ENCODE data around the gene BTBD6. TPM values are rescaled to one million over a fixed set of nuclear protein-coding genes. Genes with fewer than 3 reads are reported as not detected.

BTBD6 gene
- total RNA-seq (2014; rRNA removed; shearing (Covaris generic)) = 15.3 and 16.2 TPM in 2 replicates
- polyA plus RNA-seq (2014; cell fraction: nucleus; rRNA removed) = 37.4 and 44.5 TPM in 2 replicates

- peak; percentile 76 for DNase-seq (ENCODE audit: extremely low read depth, low read depth)
Measured at GRCh38 chr14:105248368-105249181, at the start of gene BTBD6. Gene BTBD6 (plus strand): TSS chr14:105248533. CDS start chr14:105248712, 179 bp downstream.

GRCh38 chr14:105198588-105198987 lies 49.7 kb upstream of the BTBD6 start:
- DNase-seq (ENCODE audit: extremely low read depth, low read depth) = no peak

- no peak for DNase-seq (ENCODE audit: extremely low read depth, low read depth)
Measured at GRCh38 chr14:105199093-105199492, 49.2 kb upstream of the BTBD6 start.

GRCh38 chr14:105200074-105200473 lies 48.3 kb upstream of the BTBD6 start:
- DNase-seq (ENCODE audit: extremely low read depth, low read depth) = no peak

- DNase-seq (ENCODE audit: extremely low read depth, low read depth) = no peak
Measured at GRCh38 chr14:105200641-105201040, 47.7 kb upstream of the BTBD6 start.

GRCh38 chr14:105201156-105201924 lies 47.0 kb upstream of the BTBD6 start:
- DNase-seq (ENCODE audit: extremely low read depth, low read depth) = no peak

GRCh38 chr14:105201925-105202513 lies 46.3 kb upstream of the BTBD6 start:
- DNase-seq (ENCODE audit: extremely low read depth, low read depth) = no peak

GRCh38 chr14:105203057-105203531 lies 45.2 kb upstream of the BTBD6 start:
- DNase-seq (ENCODE audit: extremely low read depth, low read depth) = peak; percentile 54

- DNase-seq (ENCODE audit: extremely low read depth, low read depth) = no peak
Measured at GRCh38 chr14:105203701-105204100, 44.6 kb upstream of the BTBD6 start.

- no peak for DNase-seq (ENCODE audit: extremely low read depth, low read depth)
Measured at GRCh38 chr14:105204206-105204930, 44.0 kb upstream of the BTBD6 start.

- DNase-seq (ENCODE audit: extremely low read depth, low read depth) = no peak
Measured at GRCh38 chr14:105204931-105205672, 43.2 kb upstream of the BTBD6 start.

GRCh38 chr14:105205673-105206208 lies 42.6 kb upstream of the BTBD6 start:
- no peak for DNase-seq (ENCODE audit: extremely low read depth, low read depth)

- no peak for DNase-seq (ENCODE audit: extremely low read depth, low read depth)
Measured at GRCh38 chr14:105206873-105207272, 41.5 kb upstream of the BTBD6 start.

GRCh38 chr14:105207460-105207901 lies 40.9 kb upstream of the BTBD6 start:
- no peak for DNase-seq (ENCODE audit: extremely low read depth, low read depth)

GRCh38 chr14:105207996-105208737 lies 40.2 kb upstream of the BTBD6 start:
- DNase-seq (ENCODE audit: extremely low read depth, low read depth) = no peak

GRCh38 chr14:105208738-105209075 lies 39.6 kb upstream of the BTBD6 start:
- no peak for DNase-seq (ENCODE audit: extremely low read depth, low read depth)

GRCh38 chr14:105209091-105209490 lies 39.2 kb upstream of the BTBD6 start:
- no peak for DNase-seq (ENCODE audit: extremely low read depth, low read depth)

- no peak for DNase-seq (ENCODE audit: extremely low read depth, low read depth)
Measured at GRCh38 chr14:105209646-105210045, 38.7 kb upstream of the BTBD6 start.
